GM21619 (cell line): ENCODE measurements around the gene NELL1.
"Not testable (repeated sequence)": the region's sequence is repeated elsewhere in the genome, so short reads cannot be mapped to it uniquely, and the experiment has no call there.

Source experiments
- ATAC-seq: cut with Tn5 transposase; IDR thresholded peaks from one replicate; pipeline ENCODE4 v1.9.1; 2021; ENCODE audit not compliant: unreplicated experiment

The NELL1 gene

GRCh38 chr11:21177379-21177778, 508.0 kb downstream of the NELL1 start:
- ATAC-seq, result no peak

- ATAC-seq, result no peak
Observed at GRCh38 chr11:21179770-21180169, 510.4 kb downstream of the NELL1 start.

- ATAC-seq, result no peak
Observed at GRCh38 chr11:21180182-21180581, 510.8 kb downstream of the NELL1 start.

GRCh38 chr11:21185959-21186358, 516.6 kb downstream of the NELL1 start:
- no peak for ATAC-seq

GRCh38 chr11:21190181-21190580, 520.8 kb downstream of the NELL1 start:
- ATAC-seq, result no peak

GRCh38 chr11:21195995-21196394, 526.6 kb downstream of the NELL1 start:
- ATAC-seq, result no peak

GRCh38 chr11:21198498-21198897, 529.1 kb downstream of the NELL1 start:
- no peak for ATAC-seq

- ATAC-seq, result no peak
Observed at GRCh38 chr11:21205205-21205604, 535.8 kb downstream of the NELL1 start.

GRCh38 chr11:21225860-21226259, 556.5 kb downstream of the NELL1 start:
- ATAC-seq, result no peak

- ATAC-seq, result no peak
Observed at GRCh38 chr11:21229224-21229623, 559.8 kb downstream of the NELL1 start.

GRCh38 chr11:21250196-21250595, 580.8 kb downstream of the NELL1 start:
- no peak for ATAC-seq

- no peak for ATAC-seq
Observed at GRCh38 chr11:21254055-21254454, 584.7 kb downstream of the NELL1 start.

- ATAC-seq, result no peak
Observed at GRCh38 chr11:21254790-21255189, 585.4 kb downstream of the NELL1 start.

GRCh38 chr11:21257461-21257860, 588.1 kb downstream of the NELL1 start:
- ATAC-seq, result no peak

- ATAC-seq, result no peak
Observed at GRCh38 chr11:21258414-21258813, 589.0 kb downstream of the NELL1 start.

- ATAC-seq, result no peak
Observed at GRCh38 chr11:21260101-21260500, 590.7 kb downstream of the NELL1 start.

- ATAC-seq, result no peak
Observed at GRCh38 chr11:21262992-21263391, 593.6 kb downstream of the NELL1 start.

GRCh38 chr11:21264125-21264524, 594.7 kb downstream of the NELL1 start:
- no peak for ATAC-seq

GRCh38 chr11:21268036-21268435, 598.6 kb downstream of the NELL1 start:
- ATAC-seq, result no peak

GRCh38 chr11:21272139-21272538, 602.8 kb downstream of the NELL1 start:
- ATAC-seq, result not testable (repeated sequence)

GRCh38 chr11:21278840-21279239, 609.5 kb downstream of the NELL1 start:
- no peak for ATAC-seq

- ATAC-seq, result no peak
Observed at GRCh38 chr11:21285104-21285503, 615.7 kb downstream of the NELL1 start.

GRCh38 chr11:21289686-21290085, 620.3 kb downstream of the NELL1 start:
- no peak for ATAC-seq

- no peak for ATAC-seq
Observed at GRCh38 chr11:21295508-21295907, 626.1 kb downstream of the NELL1 start.
